OCI-M2 (cell line): Measurements from ENCODE around the gene MPO.

ENCODE experiments used
- DNase-seq: peaks from one replicate; lab custom pipeline; 2025; ENCODE audit not compliant: unreplicated experiment; lab: John Stamatoyannopoulos, UW

The MPO gene

DNA sequence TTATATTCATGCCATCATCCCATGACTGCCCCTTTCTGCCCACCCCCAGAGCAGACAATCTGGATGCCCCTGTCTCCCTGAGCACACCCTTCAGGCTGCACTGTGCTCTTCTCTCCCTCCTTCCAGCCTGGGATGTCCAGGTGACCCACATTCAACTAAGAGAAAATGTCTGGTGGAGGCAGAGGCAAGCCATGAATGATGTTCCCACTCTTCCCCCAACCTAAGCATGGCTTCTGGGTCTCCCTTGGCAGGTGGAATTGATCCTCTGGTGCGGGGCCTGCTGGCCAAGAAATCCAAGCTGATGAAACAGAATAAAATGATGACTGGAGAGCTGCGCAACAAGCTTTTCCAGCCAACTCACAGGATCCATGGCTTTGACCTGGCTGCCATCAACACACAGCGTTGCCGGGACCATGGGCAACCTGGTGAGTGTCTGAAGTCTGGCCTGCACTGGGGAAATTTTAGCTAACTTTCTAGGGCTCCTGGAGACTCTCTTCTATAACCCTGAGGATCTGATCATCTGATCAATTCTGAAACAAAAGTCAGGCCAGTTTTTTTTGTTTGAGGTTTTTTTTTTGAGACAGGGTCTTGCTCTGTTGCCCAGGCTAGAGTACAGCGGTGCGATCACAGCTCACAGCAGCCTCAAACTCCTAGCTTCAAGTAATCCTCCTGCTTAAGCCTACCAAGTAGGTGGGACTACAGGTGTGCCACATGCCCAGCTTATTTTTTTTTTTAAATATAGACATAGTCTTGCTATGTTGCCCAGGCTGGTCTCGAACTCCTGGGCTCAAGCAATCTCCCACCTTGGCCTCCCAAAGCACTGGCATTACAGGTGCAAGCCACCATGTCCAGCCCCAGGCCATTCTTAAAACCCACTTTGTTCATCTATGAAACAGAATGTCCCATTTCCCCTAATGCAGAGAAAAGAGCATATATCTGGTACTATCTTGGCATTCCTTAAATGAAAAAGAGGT lies 14.5 kb downstream of the MPO start:
- no peak for DNase-seq

- no peak for DNase-seq
Measured at GRCh38 chr17:58265271-58265670, 15.5 kb downstream of the MPO start.

DNA sequence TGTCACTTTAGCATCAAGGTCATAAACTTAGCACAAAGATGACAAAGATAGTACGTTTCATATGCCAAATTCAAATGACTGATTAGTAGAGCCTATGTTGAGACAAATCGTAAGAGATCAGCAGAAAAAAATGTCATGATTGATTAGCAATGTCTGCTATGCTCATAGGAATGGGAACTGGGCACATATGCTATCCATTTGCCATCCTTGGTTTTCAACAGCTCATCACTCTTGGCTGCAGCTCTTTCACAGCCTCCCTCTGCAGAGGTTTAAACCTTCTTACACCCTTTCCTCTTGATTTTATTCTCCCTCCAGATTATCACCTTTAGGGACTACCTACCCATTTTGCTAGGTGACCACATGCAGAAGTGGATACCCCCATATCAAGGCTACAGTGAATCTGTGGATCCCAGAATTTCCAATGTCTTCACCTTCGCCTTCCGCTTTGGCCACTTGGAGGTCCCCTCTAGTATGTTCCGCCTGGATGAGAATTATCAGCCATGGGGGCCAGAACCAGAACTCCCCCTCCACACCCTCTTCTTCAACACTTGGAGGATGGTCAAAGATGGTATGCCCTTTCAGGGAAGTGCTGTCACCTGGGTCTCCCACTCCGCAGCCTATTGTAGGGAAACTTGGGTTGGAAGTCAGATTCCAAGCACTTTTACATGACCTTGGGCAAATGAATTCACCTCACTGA lies 16.2 kb downstream of the MPO start:
- DNase-seq, result no peak

- DNase-seq, result no peak
Measured at GRCh38 chr17:58263773-58264172, 17.0 kb downstream of the MPO start.

DNA sequence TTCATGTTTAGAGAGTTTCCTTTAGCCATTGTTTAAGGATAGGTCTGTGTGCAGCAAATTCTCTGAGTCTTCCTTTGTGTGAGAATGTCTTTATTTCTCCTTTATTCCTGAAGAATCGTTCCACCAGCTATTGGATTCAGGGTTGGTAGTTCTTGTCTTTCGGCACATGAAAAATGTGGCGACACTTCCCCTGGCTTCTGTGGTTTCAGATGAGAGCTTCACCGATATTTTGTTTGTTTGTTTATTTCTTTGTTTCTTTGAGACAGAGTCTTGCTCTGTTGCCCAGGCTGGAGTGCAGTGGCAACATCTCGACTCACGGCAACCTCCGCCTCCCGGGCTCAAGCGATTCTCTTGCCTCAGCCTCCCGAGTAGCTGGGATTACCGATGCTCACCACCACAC lies 18.6 kb downstream of the MPO start:
- no peak for DNase-seq

GRCh38 chr17:58254803-58255202 lies 25.9 kb downstream of the MPO start:
- DNase-seq, result no peak

GRCh38 chr17:58253082-58253481 lies 27.7 kb downstream of the MPO start:
- DNase-seq, result no peak

- no peak for DNase-seq
Measured at GRCh38 chr17:58252141-58252540, 28.6 kb downstream of the MPO start.

- DNase-seq, result no peak
Measured at GRCh38 chr17:58250344-58251011, 30.3 kb downstream of the MPO start.

GRCh38 chr17:58249270-58250133 lies 31.2 kb downstream of the MPO start:
- no peak for DNase-seq

- DNase-seq, result no peak
Measured at GRCh38 chr17:58248955-58249269, 31.8 kb downstream of the MPO start.

DNA sequence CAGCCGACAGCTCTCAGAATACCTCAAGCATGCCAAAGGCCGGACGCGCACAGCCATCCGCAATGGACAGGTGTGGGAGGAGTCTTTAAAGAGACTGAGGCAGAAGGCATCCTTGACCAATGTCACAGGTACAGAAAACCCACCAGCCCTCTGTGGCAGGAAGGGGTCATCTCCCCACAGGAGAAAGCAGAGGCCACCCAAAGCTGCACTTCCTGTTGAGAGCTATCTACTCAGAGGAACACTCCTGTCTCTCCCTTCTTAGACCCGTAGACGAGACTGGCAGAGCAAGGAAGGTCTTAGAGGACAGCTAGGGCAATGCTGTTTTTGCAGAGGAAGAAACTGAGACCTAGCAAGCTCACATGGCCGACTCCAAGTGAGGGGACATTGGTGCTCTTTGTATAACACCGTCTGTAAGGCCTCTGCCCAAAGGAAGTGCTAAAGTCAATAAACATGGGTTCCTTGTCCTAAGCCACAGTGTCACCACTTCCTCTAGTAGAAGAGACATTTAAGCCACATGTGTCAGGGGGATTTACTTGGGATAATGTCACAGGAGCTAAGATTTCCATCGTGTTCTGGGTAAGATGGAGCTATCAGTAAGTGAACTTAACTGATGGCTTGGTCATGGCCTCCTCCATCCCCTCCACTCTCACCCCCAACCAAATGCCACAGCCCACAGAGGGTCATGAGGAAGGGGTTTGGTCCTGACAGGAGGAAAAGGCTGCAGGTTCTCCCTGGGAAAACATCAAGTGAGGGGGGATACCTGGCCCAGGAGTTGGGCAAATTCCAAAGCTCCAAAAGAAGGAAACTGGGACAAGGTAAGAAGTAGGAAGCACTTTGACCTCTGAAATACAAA lies 33.0 kb downstream of the MPO start:
- DNase-seq, result no peak

GRCh38 chr17:58246781-58247180 lies 34.0 kb downstream of the MPO start:
- no peak for DNase-seq

GRCh38 chr17:58246104-58246740 lies 34.5 kb downstream of the MPO start:
- no peak for DNase-seq

GRCh38 chr17:58245428-58246103 lies 35.2 kb downstream of the MPO start:
- no peak for DNase-seq

GRCh38 chr17:58244963-58245362 lies 35.8 kb downstream of the MPO start:
- no peak for DNase-seq

- no peak for DNase-seq
Measured at GRCh38 chr17:58242171-58242784, 38.5 kb downstream of the MPO start.

GRCh38 chr17:58239987-58240386 lies 40.7 kb downstream of the MPO start:
- DNase-seq, result no peak
